CD4-positive, alpha-beta T cell treated with Interleukin-12 subunit alpha and Interleukin-12 subunit beta, for 1 hour (primary cell): ENCODE results near the gene FBRS.
A peak's percentile ranks its signal among the peaks of the same experiment; 100 is the strongest.
"Not testable (repeated sequence)": the region's sequence is repeated elsewhere in the genome, so short reads cannot be mapped to it uniquely, and the experiment has no call there.

ENCODE experiments used
- DNase-seq: peaks from one replicate; pipeline ENCODE4 v3.0.0-alpha.2; 2020

The FBRS gene

GRCh38 chr16:30700491-30700890 lies 42.3 kb downstream of the FBRS start:
- DNase-seq = no peak

- DNase-seq = no peak
Observed at GRCh38 chr16:30700971-30701370, 42.7 kb downstream of the FBRS start.

GRCh38 chr16:30703071-30703470 lies 44.8 kb downstream of the FBRS start:
- not testable (repeated sequence) for DNase-seq

GRCh38 chr16:30703971-30704370 lies 45.7 kb downstream of the FBRS start:
- no peak for DNase-seq

- DNase-seq = no peak
Observed at GRCh38 chr16:30706046-30706445, 47.8 kb downstream of the FBRS start.

GRCh38 chr16:30710971-30711370 lies 52.7 kb downstream of the FBRS start:
- no peak for DNase-seq

GRCh38 chr16:30711712-30712111 lies 53.5 kb downstream of the FBRS start:
- no peak for DNase-seq

GRCh38 chr16:30715750-30716445 lies 57.7 kb downstream of the FBRS start:
- peak; percentile 58 for DNase-seq

GRCh38 chr16:30720086-30720485 lies 61.9 kb downstream of the FBRS start:
- DNase-seq = no peak
